ENCODE data around the gene EZH1.

EZH1 gene

GRCh38 chr17:42744806-42745617 is at the start of gene EZH1:
Gene EZH1, minus strand, starts transcription at chr17:42745040. Its CDS starts 16,099 bp downstream, at chr17:42728941.
- peak; percentile 87 for DNase-seq

GRCh38 chr17:42792545-42792944 is 47.7 kb upstream of the EZH1 start:
- DNase-seq, result no peak

DNA sequence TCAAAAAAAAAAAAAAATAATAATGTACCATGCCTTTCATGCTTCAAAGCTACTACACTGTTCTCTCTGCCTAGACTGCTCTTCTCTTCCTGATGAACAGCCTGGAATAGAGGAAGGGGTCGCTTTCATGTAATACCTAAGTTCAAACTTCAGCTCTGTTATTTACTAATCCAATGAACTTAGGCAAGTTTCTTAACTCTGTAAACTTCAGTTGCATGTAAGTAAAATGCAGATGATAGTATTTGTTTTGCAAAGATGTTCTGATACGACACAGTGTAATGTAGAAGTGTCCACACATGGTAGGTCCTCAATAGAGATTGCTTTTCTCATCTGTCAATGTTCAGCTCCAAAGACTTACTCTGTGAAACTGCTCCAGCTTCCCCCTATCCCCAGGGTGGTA is 47.1 kb upstream of the EZH1 start:
- no peak for DNase-seq

GRCh38 chr17:42787266-42787665 is 42.4 kb upstream of the EZH1 start:
- DNase-seq, result no peak

GRCh38 chr17:42784811-42785592 is 40.2 kb upstream of the EZH1 start:
- no peak for DNase-seq

GRCh38 chr17:42784409-42784808 is 39.6 kb upstream of the EZH1 start:
- no peak for DNase-seq

DNA sequence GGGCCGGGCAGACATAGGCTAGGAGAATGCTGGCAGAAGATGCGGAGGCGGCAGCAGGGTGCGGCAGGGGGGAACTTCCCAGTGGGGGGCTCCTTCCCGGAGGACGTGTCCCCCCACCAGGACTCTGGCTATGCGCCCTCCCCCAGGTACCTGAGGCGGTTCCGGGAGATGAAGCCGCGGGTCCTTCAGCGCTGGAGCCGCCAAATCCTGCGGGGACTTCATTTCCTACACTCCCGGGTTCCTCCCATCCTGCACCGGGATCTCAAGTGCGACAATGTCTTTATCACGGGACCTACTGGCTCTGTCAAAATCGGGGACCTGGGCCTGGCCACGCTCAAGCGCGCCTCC is 38.9 kb upstream of the EZH1 start:
- no peak for DNase-seq

DNA sequence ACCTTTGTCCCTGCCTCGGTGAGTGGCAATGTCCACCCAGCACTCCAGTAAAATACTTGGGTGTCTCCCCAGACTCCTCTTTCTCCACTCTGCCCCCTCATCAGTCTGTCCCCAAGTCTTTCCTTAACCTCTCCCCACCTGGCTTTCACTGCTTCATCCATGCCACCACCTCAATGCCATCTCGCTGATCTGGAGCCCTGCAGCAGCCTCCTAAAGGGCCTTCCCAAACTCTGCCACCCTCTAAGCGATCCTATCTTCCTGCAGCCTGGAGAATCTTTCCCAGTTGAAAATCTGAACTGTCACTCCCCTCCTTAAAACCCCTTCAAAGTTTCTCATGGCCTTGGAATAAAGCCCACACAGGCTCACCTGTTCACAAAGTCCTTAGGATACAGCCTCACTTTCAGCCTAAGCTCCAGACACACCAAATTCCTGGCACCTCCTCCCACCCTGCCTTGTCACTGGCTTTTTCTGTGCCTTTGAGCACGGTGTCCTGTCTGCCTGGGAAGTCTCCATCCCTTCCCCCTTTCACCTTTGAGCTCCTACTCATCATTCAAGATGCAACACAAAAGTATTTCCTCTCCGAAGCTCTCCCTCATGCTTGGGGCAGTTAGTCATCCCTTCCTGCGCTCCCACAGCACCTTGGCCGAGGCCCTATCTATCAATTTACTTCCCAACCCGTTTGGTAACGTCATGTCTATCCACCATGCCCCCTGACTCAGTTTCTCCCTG is 38.4 kb upstream of the EZH1 start:
- no peak for DNase-seq

DNA sequence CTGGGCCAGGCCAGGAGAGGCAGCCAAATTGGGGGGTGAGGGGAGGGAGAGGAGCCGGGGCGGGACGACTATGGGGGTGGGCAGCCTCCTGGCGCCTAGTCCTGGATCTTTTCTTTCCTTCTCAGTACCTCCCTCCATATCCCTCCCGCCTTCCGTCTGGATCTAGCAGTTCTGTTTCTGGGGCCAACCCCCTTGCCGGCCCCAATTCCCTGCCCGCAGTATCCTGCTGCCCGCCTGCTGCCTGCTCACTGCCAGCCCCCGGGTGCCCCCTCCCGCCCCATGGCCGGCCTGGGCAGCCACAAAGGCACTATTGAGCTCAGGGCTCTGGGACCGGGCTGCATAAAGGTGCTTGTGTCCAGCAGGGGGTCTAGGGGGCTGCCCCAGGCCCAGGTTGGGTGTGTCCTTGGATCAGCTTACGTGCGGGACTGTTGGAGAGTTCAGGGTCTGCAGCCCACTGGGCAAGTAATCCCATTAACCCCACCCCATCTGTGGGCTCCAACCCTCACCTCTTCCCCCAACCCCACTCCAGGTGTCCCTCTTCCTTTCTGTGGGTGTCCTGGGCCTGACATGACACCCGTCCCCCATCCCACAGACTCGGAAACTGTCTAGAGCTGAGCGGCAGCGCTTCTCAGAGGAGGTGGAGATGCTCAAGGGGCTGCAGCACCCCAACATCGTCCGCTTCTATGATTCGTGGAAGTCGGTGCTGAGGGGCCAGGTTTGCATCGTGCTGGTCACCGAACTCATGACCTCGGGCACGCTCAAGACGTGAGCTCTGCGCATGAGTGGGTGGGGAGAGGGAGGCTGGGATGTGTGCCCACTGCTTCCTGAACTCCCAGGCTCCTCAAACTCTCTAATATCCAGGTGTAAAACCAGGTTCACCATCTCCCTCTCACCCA is 37.6 kb upstream of the EZH1 start:
- no peak for DNase-seq

- DNase-seq, result no peak
Observed at GRCh38 chr17:42781639-42782165, 36.9 kb upstream of the EZH1 start.

DNA sequence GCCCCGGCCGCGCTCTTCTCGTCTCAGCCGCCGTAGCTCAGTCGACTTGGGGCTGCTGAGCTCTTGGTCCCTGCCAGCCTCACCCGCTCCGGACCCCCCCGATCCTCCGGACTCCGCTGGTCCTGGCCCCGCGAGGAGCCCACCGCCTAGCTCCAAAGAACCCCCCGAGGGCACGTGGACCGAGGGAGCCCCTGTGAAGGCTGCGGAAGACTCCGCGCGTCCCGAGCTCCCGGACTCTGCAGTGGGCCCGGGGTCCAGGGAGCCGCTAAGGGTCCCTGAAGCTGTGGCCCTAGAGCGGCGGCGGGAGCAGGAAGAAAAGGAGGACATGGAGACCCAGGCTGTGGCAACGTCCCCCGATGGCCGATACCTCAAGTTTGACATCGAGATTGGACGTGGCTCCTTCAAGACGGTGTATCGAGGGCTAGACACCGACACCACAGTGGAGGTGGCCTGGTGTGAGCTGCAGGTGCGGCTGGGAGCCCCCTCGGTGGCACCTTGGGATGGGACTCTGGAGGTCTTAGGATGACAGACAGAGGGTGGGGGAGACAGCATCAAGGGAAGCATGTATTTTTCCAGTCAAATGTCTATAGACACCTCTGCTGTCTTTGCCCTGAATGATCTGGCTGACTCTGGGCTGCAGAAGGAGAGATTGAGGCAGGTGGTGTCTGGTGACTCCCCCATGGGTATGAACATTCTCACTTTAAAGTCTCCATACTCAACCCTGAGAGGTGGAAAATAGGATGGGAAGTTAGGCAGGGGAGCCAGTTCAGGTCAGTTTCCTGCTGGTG is 36.2 kb upstream of the EZH1 start:
- no peak for DNase-seq

- peak; percentile 8 for DNase-seq
Observed at GRCh38 chr17:42779936-42780850, 35.4 kb upstream of the EZH1 start, which contains the start of gene WNK4. Gene WNK4, plus strand, starts transcription at chr17:42780610. Its CDS starts 89 bp downstream, at chr17:42780699.

DNA sequence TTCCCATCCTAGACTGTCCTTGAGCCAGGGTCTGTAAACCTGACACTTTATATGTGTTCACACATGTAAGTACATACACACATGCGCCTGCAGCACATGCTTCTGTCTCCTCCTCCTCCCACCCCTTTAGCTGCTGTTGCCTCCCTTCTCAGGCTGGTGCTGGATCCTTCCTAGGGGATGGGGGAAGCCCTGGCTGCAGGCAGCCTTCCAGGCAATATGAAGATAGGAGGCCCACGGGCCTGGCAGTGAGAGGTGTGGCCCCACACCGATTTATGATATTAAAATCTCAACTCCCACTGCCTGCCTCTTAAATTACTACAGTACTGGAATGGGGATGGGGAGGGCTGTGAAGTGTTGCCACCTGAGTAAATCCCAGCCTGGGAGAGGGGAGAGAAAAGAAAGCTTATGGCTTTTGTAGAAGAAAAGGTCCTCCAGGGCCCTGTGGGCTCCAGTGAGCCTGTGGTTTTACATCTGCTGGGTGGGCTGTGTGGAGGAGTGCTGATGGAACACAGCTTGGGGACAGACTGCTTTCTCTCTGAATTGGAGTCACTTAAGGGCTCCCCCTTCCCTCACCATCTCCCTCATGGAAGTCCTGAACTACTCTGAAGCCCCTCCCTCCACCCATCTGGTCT is 34.6 kb upstream of the EZH1 start:
- no peak for DNase-seq

DNA sequence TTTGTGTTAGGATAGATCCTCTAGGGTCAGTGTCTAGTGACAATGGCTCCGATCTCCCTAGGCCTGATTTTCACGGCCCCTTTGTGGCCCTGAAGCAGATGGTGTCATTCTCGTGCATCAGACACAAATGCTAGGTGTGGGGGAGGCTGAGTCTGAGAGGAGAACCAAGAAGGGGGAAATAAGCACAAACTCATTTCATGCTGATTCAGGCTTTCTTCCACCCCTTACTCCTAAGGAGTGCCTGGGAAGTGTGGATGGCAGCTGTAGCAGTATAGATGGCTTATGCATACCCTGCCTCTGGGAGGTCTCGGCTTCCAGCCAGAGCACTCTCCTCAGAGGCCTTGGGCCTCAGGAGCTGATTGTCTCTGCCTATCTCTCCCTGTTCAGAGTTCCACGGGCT is 33.7 kb upstream of the EZH1 start:
- DNase-seq, result no peak

GRCh38 chr17:42775534-42776098 is 30.8 kb upstream of the EZH1 start:
- DNase-seq, result no peak

DNA sequence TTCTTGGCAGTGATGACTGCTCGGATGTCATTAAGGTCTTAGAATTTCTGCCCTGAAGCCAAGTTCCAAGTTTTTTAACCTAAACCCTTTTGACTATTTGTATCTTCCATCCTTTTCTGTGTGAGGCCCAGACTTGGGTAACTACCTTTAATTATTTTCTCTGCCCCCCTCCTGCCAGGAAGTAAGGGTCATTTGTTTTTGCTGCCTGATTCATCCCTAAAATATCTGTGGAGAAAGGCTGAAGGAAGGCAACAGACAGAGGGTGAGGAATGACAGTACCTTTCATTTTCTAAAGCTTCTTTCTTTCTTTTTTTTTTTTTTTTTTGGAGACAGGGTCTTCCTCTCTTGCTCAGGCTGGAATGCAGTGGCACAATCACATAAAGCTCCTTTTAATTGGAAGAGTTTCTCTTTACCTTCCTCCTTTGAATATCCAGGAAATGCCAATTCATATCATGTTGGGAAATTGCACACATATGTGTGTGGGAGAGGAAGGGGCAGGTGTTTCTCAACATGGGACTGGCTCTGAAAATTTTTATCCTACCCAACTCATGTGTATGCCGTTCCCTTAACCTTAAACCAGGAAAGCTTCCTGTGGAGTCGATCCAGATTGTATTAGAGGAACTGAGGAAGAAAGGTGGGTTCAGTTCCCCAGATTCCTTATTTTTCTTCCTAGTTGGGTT is 29.4 kb upstream of the EZH1 start:
- no peak for DNase-seq

DNA sequence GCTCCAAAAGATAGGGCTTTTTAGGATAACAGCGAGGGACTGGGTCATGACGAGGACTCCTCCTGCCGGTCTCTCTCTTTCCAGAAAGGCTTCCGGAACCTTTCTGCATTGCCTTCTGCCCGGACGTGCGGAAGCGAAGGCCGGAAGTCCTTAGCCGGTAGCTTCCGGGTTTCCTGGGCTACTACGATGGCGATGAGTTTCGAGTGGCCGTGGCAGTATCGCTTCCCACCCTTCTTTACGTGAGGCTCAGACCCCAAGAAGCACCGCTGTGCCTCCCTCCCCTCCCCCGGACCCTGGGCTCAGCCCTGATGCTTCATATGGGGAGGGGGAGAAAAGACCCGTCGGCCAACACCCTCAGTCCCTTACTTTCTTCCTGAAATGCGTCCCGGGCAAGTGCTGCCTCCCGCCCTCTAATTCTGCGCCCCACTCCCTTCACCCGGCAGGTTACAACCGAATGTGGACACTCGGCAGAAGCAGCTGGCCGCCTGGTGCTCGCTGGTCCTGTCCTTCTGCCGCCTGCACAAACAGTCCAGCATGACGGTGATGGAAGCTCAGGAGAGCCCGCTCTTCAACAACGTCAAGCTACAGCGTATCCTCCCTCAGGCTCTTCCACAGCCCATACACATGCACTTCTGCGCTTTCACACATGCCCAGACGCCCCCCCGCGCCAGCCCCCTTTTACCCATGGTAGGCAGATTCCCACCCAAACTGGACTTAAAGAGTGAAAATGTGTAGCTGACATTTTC is 28.6 kb upstream of the EZH1 start, which contains the start of gene VPS25:
VPS25 (plus strand) TSS at position 160 of the 746 bp plus-strand sequence; CDS start at position 187, 27 bp downstream.
- peak; percentile 70 for DNase-seq

DNA sequence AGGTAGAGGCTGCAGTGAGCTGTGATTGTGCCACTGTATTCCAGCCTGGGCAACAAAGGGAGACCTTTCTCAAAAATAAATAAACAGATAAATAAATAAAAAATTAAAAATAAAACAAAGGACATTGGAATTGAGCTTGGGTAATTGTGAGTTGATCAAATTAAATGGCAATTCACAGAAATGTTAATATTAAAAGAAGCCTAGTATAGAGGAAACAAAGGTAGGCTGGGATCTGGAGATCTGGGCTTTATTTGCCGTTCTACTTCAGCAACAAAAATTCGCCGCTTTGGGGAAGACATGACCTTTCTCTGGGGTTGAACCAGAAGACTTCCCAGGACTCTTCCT is 28.1 kb upstream of the EZH1 start:
- DNase-seq, result no peak

Measured in NCI-H1105 (cell line).